Liver (tissue), 9 donors: Measurements from ENCODE around the gene INTS15. TPM values are rescaled to one million over a fixed set of nuclear protein-coding genes. Genes with fewer than 3 reads are reported as not detected.

ENCODE experiments used
- DNase-seq: peaks from one replicate; pipeline ENCODE4 v3.0.0-alpha.2; 2017; ENCODE audit warnings: low spot score
- H3K27ac ChIP-seq, 2 donors: one replicate each; pipeline ENCODE4 v1.7.0; 2013; ENCODE audit warnings: inconsistent platforms in 2 of 2, low read length in 2 of 2, control low read depth in 1 of 2, low read depth in 1 of 2, mild to moderate bottlenecking in 1 of 2
- H3K27me3 ChIP-seq, 4 donors: one replicate each; pipeline versions ENCODE4 v1.6.1 to v1.7.0; 2013; ENCODE audit warnings: low read length in 3 of 4, inconsistent platforms in 1 of 4, mild to moderate bottlenecking in 1 of 4, moderate library complexity in 1 of 4; ENCODE audit not compliant: control insufficient read depth in 4 of 4, insufficient read depth in 4 of 4
- H3K36me3 ChIP-seq, 4 donors: one replicate each; pipeline versions ENCODE4 v1.6.1 to v1.7.0; 2013; ENCODE audit warnings: low read length in 3 of 4, mild to moderate bottlenecking in 3 of 4, low read depth in 1 of 4, moderate library complexity in 1 of 4; ENCODE audit not compliant: control insufficient read depth in 4 of 4, insufficient read depth in 3 of 4
- H3K4me1 ChIP-seq, 4 donors: one replicate each; pipeline versions ENCODE4 v1.6.1 to v1.7.0; 2013; ENCODE audit warnings: low read length in 3 of 4, mild to moderate bottlenecking in 3 of 4, moderate library complexity in 1 of 4; ENCODE audit not compliant: control insufficient read depth in 4 of 4, insufficient read depth in 4 of 4
- H3K4me3 ChIP-seq, 3 donors: one replicate each; pipeline versions ENCODE4 v1.6.1 to v1.7.0; 2013; ENCODE audit warnings: low read length in 3 of 3, control low read depth in 1 of 3, low read depth in 1 of 3, mild to moderate bottlenecking in 1 of 3
- H3K9ac ChIP-seq, 2 donors: one replicate each; pipeline ENCODE4 v1.7.0; 2013; ENCODE audit warnings: low read length in 2 of 2, mild to moderate bottlenecking in 2 of 2, moderate library complexity in 2 of 2, control low read depth in 1 of 2, low read depth in 1 of 2
- H3K9me3 ChIP-seq, 4 donors: one replicate each; pipeline versions ENCODE4 v1.6.1 to v1.7.0; 2013; ENCODE audit warnings: low read length in 3 of 4; ENCODE audit not compliant: control insufficient read depth in 4 of 4
- EGR1 ChIP-seq, 2 donors: IDR thresholded peaks; 2 replicates each; pipeline ENCODE4 v1.6.1; 2016 to 2018; ENCODE audit warnings: antibody characterized with exemption in 2 of 2, low read depth in 2 of 2
- FOXA1 ChIP-seq: IDR thresholded peaks from 2 replicates; pipeline ENCODE4 v1.6.1; 2016; ENCODE audit warnings: antibody characterized with exemption
- FOXA2 ChIP-seq: IDR thresholded peaks from 2 replicates; pipeline ENCODE4 v1.6.1; 2016; ENCODE audit warnings: antibody characterized with exemption
- GABPA ChIP-seq, 2 donors: IDR thresholded peaks in 1 of 2; conservative IDR thresholded peaks in 1 of 2; 2 replicates each; pipeline ENCODE4 v1.6.1; 2016; ENCODE audit warnings: antibody characterized with exemption in 2 of 2, mild to moderate bottlenecking in 1 of 2, moderate library complexity in 1 of 2
- HNF4G ChIP-seq: IDR thresholded peaks from 2 replicates; pipeline ENCODE4 v1.6.1; 2016; ENCODE audit warnings: antibody characterized with exemption
- NR2F2 ChIP-seq: IDR thresholded peaks from 2 replicates; pipeline ENCODE4 v1.6.1; 2016; ENCODE audit warnings: antibody characterized with exemption
- RXRA ChIP-seq, 2 donors: IDR thresholded peaks; 2 replicates each; pipeline ENCODE4 v1.6.1; 2017 to 2018; ENCODE audit warnings: antibody characterized with exemption in 2 of 2, mild to moderate bottlenecking in 1 of 2
- SP1 ChIP-seq: IDR thresholded peaks from 2 replicates; pipeline ENCODE4 v1.6.1; 2018; ENCODE audit warnings: antibody characterized with exemption, mild to moderate bottlenecking
- TAF1 ChIP-seq: conservative IDR thresholded peaks from 2 replicates; pipeline ENCODE4 v1.6.1; 2016; ENCODE audit warnings: antibody characterized with exemption, mild to moderate bottlenecking
- WGBS: extraction: QIAGEN DNeasy Blood & Tissue Kit; methylation state at CpG from one replicate; pipeline ENCODE4 v1.1.7; 2013; 5-methylcytosine and 5-hydroxymethylcytosine counted together
- polyA plus RNA-seq, 2 donors: library from polyadenylated mRNA; stranded (reverse) in 1 of 2; unstranded in 1 of 2; fragments of 200-250 nt in 1 of 2; fragments of >200 nt in 1 of 2; fragmentation: Nextera tagmentation in 1 of 2; extraction: Ambion mirVana in 1 of 2; gene quantifications; one replicate each; pipeline versions ENCODE4 v1.2.1 to v1.2.3, GENCODE V29; 2013 to 2015
- total RNA-seq, 2 donors: library from RNA; depleted of rRNA; stranded (reverse); fragments of >200 nt; gene quantifications; one replicate each; pipeline ENCODE4 v1.2.3, GENCODE V29; 2014
- TF ChIP-seq, protein P1 (sequence below): IDR thresholded peaks from 2 replicates; pipeline ENCODE4 v1.6.1; 2016; ENCODE audit warnings: antibody characterized with exemption, mild to moderate bottlenecking
- TF ChIP-seq, protein P2 (sequence below): fragments of 150-350 bp; IDR thresholded peaks from 2 replicates; pipeline ENCODE4 v1.5.1; 2017; ENCODE audit warnings: improper control_type of control experiment, low read depth, low read length; ENCODE audit not compliant: missing input control
- TF ChIP-seq, protein P3 (sequence below): IDR thresholded peaks from 2 replicates; pipeline ENCODE4 v1.6.1; 2016; ENCODE audit warnings: antibody characterized with exemption
- donor health status: healthy.
- donor health status: healthy.
- donor health status: healthy.
- donor health status: healthy.
- donor health status: healthy.

Gene INTS15
- total and polyA plus RNA-seq, 4 donors = 5.2 to 10.4 (median 8.2) TPM

DNA sequence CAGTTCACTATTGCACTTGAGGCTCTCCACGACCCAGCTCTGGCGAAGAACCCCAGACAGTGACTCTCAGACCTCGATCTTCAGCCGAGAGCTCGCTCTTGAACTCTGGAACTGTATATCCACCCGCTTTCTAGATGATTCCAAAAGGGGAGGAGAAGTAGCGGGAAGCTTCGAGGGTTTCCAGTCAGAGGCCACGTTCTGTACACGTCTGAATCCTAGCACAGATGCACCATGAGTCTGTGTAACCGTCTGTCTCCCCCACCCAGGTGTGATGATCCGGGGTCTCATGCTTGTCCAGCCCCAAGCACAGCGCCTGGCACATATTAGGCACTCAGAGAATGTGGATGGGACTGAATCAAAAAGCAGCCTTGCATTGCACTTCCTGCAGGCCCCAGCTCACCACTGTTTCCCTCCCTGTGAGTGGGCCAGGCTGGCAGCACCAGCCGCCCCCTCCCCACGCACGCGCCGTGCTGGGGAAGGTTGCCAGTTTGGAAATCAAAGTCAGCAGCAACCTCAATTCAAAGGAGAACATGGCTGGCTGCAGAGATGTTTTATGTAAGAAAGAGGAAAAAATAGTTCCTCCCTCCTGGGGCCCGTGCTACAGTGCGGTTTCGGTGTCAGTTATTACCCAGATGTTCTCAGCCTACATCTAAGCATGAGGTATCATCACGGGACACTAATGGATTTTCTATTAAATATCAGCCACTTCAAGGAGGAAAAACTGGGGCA is 44.3 kb upstream of the INTS15 start (continued):
- TF ChIP-seq, protein P1, sequence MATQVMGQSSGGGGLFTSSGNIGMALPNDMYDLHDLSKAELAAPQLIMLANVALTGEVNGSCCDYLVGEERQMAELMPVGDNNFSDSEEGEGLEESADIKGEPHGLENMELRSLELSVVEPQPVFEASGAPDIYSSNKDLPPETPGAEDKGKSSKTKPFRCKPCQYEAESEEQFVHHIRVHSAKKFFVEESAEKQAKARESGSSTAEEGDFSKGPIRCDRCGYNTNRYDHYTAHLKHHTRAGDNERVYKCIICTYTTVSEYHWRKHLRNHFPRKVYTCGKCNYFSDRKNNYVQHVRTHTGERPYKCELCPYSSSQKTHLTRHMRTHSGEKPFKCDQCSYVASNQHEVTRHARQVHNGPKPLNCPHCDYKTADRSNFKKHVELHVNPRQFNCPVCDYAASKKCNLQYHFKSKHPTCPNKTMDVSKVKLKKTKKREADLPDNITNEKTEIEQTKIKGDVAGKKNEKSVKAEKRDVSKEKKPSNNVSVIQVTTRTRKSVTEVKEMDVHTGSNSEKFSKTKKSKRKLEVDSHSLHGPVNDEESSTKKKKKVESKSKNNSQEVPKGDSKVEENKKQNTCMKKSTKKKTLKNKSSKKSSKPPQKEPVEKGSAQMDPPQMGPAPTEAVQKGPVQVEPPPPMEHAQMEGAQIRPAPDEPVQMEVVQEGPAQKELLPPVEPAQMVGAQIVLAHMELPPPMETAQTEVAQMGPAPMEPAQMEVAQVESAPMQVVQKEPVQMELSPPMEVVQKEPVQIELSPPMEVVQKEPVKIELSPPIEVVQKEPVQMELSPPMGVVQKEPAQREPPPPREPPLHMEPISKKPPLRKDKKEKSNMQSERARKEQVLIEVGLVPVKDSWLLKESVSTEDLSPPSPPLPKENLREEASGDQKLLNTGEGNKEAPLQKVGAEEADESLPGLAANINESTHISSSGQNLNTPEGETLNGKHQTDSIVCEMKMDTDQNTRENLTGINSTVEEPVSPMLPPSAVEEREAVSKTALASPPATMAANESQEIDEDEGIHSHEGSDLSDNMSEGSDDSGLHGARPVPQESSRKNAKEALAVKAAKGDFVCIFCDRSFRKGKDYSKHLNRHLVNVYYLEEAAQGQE = no peak
- TF ChIP-seq NR2F2 = no peak
- TF ChIP-seq FOXA1 = no peak

DNA sequence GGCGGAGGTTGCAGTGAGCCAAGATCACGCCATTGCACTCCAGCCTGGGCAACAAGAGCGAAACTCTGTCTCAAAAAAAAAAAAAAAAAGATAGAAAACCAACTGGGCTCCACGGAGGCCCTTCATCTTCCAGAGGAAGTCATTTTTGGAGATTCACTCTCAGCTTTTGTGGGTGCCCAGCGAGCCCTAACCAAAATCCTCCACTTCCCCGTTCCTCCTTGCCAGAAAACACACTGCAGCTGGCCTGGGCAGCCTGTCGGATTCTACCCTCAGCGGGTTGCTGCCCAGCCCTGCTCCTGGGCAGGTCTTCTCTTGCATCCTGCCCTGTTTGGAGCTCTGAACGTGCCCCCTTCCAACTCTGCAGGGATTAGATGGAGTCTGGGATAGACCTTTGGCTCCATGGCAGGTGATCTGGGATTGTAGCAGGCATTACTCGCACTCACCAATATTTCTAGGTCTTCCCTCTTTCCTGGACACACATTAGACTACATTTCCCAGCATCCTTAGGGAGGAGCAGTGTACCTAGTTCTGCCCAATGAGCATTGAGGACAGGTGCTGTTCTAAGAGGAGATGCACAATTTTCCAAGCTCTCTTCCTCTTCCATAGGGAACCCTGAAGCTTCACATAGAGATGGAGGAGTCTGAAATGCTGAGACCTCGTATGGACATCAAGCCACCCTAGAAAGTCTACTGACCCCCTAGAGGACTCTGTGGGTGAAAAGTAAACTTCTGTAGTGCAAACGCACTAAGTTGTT is 43.1 kb upstream of the INTS15 start:
- TF ChIP-seq, protein P2, sequence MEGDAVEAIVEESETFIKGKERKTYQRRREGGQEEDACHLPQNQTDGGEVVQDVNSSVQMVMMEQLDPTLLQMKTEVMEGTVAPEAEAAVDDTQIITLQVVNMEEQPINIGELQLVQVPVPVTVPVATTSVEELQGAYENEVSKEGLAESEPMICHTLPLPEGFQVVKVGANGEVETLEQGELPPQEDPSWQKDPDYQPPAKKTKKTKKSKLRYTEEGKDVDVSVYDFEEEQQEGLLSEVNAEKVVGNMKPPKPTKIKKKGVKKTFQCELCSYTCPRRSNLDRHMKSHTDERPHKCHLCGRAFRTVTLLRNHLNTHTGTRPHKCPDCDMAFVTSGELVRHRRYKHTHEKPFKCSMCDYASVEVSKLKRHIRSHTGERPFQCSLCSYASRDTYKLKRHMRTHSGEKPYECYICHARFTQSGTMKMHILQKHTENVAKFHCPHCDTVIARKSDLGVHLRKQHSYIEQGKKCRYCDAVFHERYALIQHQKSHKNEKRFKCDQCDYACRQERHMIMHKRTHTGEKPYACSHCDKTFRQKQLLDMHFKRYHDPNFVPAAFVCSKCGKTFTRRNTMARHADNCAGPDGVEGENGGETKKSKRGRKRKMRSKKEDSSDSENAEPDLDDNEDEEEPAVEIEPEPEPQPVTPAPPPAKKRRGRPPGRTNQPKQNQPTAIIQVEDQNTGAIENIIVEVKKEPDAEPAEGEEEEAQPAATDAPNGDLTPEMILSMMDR = no peak
- TF ChIP-seq EGR1 (IDR thresholded peaks at IDR 0.05; ENCODE audit: low read depth in 2 of 2) = no peak
- H3K36me3 ChIP-seq = no peaks in the 10 kb centered on the region
- H3K4me3 ChIP-seq = no peak overlapping the region
- no peaks in the 10 kb centered on the region for H3K4me1 ChIP-seq
- H3K9ac ChIP-seq = no peak overlapping the region
- no peak for DNase-seq
- H3K9me3 ChIP-seq = no peaks in the 10 kb centered on the region
- H3K27ac ChIP-seq = no peak overlapping the region
- H3K27me3 ChIP-seq = no peaks in the 10 kb centered on the region
- WGBS = 76% methylated on average over 11 of the region's 12 CpGs

DNA sequence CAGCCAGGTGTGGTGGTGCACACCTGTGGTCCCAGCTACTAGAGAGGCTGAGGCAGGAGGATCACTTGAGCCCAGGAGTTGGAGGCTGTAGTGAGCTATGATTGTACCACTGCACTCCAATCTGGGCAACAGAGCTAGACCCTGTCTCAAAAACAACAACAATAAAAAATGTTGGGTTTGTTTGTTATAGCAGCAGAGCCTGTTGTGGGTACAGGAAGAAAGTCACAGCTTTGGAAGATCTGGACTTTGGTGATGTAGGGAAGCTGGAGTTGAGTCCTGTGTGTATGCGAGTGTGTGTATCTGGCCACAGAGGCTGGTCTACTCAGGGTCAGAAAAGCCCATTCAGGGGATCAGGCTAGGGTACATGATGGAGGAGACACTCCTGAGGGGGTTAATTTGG is 42.4 kb upstream of the INTS15 start:
- DNase-seq = no peak
- Histone ChIP-seq H3K4me3 (no peak overlapping the region), H3K9me3 (no peaks in the 10 kb centered on the region), H3K27me3 (no peaks in the 10 kb centered on the region), H3K4me1 (no peaks in the 10 kb centered on the region), H3K9ac (no peak overlapping the region), H3K36me3 (no peaks in the 10 kb centered on the region), H3K27ac (no peak overlapping the region)
- WGBS = 98% methylated on average over 1 of the region's 1 CpG
- no peak for TF ChIP-seq GABPA (IDR thresholded peaks at IDR 0.05 in 1 of 2, conservative IDR thresholded peaks at IDR 0.05 in 1 of 2)

DNA sequence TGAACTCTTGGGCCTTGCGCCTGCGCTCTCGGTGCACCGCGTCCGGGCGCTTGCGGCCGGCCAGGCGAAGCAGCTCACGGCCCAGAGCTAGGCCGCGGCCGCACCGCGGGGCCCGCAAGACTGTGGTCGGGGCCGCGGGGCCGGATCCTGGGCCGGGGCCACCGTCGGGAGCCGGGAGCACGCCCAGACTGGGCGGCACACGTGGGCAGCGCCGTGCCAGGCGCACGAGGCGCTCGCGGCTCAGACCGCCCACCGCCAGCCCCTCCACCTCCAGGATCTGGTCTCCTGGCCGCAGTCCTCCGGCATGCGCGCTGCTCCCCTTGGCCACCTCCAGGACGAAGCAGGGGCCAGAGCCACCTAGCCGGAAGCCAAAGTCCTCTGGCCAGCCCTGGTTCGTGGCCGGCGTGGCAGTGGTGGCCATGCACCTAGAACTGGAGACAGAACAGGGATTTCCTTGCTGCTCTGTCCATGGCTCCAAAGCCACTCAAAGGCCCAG is 38.8 kb upstream of the INTS15 start, which contains the start of gene GRID2IP:
TSS of gene GRID2IP (minus strand) at position 446 of the 496 bp plus-strand sequence. CDS start at position 421, 25 bp downstream.
- Histone ChIP-seq H3K9me3 (no peaks in the 10 kb centered on the region), H3K4me3 (no peak within 1 kb of the TSS), H3K36me3 (no peaks in the 10 kb centered on the region), H3K9ac (no peak within 1 kb of the TSS), H3K27me3 (no peaks in the 10 kb centered on the region), H3K4me1 (peaks cover 0 to 2% (median 0%) of the 10 kb centered on the region in 4 donors), H3K27ac (no peak within 1 kb of the TSS)
- DNase-seq = no peak
- 61% methylated on average over 46 of the region's 46 CpGs for WGBS
- TF ChIP-seq FOXA2 (no peak), HNF4G (no peak), NR2F2 (no peak), TAF1 (no peak), GABPA (IDR thresholded peaks at IDR 0.05 in 1 of 2, conservative IDR thresholded peaks at IDR 0.05 in 1 of 2) (no peak), RXRA (IDR thresholded peaks at IDR 0.05) (no peak), SP1 (no peak), FOXA1 (no peak), EGR1 (IDR thresholded peaks at IDR 0.05; ENCODE audit: low read depth in 2 of 2) (no peak)
- TF ChIP-seq, protein P2 = no peak
- TF ChIP-seq, protein P3, sequence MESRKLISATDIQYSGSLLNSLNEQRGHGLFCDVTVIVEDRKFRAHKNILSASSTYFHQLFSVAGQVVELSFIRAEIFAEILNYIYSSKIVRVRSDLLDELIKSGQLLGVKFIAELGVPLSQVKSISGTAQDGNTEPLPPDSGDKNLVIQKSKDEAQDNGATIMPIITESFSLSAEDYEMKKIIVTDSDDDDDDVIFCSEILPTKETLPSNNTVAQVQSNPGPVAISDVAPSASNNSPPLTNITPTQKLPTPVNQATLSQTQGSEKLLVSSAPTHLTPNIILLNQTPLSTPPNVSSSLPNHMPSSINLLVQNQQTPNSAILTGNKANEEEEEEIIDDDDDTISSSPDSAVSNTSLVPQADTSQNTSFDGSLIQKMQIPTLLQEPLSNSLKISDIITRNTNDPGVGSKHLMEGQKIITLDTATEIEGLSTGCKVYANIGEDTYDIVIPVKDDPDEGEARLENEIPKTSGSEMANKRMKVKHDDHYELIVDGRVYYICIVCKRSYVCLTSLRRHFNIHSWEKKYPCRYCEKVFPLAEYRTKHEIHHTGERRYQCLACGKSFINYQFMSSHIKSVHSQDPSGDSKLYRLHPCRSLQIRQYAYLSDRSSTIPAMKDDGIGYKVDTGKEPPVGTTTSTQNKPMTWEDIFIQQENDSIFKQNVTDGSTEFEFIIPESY = no peak
